GM21423 (cell line): ENCODE data around the gene HNRNPLL.
"Not testable (repeated sequence)": the region's sequence is repeated elsewhere in the genome, so short reads cannot be mapped to it uniquely, and the experiment has no call there.

Experiments used
- ATAC-seq: cut with Tn5 transposase; IDR thresholded peaks from one replicate; pipeline ENCODE4 v1.9.1; 2021; ENCODE audit warnings: mild to moderate bottlenecking, moderate library complexity; ENCODE audit not compliant: unreplicated experiment

The HNRNPLL gene

DNA sequence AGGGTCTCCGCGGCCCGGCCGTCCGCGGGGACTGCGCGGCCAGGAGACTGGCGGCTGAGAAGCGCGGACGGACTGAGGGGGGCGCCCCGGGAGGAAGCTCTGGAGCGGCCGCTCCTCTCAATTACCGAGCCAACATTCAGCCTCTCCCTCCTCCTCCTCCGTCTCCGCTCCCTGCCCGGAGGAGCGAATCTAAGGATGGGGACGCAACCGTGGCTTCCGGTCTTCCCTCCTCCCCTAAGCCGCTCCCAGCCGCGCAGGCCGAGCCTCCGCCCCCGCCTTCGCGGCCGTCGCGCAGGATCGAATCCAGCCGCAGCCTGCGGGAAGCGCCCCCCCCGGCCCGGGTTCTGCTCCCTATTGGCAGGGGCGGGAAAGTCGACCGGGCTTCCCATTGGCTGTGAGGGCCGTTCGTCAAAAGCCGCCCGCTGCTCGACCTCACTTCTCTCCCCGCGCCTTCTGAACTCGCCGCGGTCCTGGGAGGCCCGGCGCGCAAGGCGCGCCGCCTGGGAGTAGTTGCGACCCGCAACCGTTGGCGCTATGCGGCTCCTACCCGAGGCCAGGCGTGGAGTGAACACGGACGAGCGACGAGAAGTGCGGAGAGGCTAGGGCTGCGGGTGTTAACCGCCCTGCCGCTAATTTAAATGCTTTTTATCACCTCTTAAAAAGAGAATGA lies at the start of gene HNRNPLL:
TSS of gene HNRNPLL (minus strand) at position 197 of the 670 bp plus-strand sequence. CDS start 302 bp downstream, outside the sequence.
- ATAC-seq: peak; percentile 66

DNA sequence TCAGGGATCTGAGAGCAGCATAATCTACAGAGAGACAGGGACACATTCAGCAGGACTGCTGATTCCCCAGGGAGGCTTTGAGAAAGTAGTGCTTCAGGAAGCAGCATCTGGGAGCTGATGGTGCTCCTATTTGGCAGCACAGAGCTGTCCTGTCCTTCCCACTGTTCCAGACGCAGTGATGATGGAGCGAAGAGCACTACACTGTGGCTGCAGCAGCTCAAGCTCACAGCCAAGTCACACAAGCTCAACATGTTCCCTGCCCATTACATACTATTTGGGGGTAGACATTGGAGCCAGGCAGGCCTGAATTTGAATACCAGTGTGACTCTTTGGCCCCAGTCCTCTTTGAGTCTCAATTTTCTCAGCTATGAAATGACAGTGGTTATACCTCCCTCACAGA lies 48.0 kb upstream of the HNRNPLL start:
- no peak for ATAC-seq

DNA sequence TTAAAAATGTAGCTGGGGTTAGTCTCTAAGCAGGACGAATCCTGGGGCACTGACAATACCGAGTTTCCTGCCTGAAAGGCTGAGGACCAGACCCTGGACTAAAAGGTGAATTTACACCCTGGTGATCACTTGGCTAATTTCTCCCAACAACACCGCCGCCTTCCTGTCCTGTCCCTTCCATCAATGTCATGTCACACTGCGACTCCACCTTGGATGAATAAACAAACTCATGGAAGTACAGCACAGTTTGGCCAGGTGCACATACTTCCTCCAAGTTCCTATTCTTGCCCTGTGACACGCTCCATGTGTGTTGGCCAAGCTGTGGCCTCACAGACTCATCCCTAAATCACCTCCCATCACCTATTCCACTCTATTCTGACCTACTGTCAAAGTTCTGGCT lies 47.3 kb upstream of the HNRNPLL start:
- no peak for ATAC-seq

DNA sequence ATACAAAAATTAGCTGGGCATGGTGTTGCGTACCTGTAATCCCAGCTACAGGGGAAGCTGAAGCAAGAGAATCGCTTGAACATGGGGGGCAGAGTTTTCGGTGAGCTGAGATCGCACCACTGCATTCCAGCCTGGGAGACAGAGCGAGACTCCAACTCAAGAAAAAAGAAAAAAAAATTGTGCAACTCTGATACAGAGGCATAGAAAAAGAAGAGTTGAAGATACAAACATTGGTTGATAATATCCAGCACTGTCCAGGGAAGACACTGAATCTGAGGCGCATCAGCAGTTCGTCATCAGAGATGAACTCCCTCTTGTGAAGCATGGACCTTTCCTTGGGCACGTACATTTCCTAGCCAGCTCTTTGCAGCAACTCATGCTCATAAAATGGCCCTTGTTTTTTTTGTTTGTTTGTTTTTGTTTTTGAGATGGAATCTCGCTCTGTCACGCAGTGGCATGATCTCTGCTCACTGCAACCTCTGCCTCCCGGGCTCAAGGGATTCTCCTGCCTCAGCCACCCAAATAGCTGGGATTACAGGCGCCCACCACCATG lies 46.5 kb upstream of the HNRNPLL start:
- ATAC-seq: no peak

DNA sequence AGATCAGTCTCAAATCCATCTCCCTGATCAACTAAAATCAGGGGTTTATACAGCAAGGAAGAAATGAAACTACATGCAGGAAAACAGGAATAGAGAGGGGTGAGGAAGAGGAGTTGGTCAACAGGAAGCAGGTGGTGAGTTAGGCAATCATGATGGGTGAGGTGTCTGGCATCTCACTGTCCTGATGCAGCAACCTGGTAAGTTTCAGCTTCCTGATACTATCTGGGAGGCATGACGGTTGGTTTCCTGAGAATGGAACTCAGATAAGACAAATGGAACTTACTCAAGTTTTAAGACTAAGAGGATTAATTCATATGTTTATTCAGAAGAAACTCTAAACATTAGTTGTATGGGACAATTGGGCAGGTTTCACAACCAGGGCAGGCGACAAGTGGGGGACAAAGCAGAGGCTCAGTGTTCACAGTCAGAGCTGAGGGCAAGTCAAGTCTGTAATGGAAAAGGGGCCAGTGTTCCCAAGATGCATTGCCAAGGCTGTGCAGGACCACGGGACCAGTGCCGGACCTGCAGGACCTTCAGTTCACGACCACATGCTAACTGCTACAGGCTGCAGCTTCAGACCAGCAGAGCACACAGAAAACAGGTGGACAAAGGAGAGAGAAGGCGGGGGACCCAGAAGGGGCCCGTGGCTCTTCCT lies 45.5 kb upstream of the HNRNPLL start:
- ATAC-seq: no peak

DNA sequence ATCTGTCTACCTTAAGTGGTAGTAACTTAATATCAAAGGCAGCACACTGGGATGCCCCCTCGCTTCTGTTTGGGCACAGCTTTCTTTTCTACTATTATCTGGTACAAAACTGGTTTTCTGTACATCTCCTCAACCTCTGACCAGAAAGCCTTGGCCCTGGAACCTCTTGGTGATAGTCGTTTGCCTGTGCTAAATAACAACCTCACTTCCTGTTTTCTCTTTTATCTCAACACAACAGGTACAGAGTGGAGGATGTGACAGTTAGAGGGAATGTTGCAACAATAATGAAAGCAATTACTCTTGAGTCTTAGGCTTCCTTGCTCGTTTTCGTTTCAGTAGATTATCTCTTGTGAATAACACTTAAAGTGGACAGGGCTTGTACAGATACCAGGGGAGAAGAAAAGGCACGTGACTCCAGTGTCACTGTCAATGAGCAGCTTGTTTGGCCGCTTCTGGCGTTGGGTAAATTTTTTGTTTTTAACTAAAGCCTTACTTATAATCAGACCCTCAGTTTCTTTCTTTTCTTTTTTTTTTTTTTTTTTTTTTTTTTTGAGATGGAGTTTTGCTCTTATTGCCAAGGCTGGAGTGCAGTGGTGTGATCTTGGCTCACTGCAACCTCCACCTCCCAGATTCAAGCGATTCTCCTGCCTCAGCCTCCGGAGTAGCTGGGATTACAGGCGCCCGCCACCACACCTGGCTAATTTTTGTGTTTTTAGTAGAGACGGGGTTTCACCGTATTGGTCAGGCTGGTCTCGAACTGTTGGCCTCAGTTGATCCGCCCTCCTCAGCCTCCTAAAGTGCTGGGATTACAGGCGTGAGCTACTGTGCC lies 41.2 kb upstream of the HNRNPLL start:
- ATAC-seq: not testable (repeated sequence)

DNA sequence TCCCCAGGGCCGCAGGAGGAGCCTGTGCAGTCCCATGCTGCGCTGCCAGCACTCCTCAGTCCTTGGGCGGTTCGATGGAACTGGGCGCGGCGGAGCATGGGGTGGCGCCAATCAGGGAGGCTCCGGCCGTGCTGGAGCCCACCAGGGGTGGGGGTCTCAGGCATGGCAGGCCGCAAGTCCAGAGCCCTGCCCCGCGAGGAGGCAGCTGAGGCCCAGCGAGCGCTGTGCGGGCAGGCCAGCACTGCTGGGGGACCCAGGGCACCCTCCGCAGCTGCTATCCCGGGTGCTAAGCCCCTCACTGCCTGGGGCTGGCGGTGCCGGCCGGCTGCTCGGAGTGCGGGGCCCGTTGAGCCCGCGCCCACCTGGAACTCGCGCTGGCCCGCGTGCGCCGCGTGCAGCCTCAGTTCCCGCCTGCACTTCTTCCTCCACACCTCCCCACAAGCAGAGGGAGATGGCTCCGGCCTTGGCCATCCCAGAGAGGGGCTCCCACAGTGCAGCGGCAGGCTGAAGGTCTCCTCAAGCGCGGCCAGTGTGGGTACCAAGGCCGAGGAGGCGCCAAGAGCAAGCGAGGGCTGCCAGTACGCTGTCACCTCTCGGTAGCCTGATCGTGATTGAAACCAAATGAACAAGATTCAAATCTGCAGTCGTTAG lies 40.4 kb upstream of the HNRNPLL start:
- no peak for ATAC-seq

DNA sequence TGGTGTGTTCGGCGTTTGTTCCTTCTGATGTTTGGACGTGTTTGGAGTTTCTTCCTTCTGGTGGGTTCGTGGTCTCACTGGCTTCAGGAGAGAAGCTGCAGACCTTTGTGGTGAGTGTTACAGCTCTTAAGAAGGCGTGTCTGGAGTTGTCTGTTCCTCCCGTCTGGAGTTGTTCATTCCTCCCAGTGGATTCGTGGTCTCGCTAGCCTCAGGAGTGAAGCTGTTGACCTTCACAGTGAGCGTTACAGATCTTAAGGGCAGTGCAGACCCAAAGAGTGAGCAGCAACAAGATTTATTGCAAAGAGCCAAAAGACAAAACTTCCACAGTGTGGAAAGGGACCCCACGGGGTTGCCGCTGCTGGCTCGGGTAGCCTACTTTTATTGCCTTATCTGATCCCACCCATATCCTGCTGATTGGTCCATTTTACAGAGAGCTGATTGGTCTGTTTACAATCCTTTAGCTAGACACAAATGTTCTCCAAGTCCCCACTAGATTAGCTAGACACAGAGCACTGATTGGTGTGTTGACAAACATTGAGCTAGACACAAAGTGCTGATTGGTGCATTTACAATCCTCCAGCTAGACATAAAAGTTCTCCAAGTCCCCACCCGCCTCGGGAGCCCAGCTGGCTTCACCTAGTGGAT lies 39.8 kb upstream of the HNRNPLL start:
- not testable (repeated sequence) for ATAC-seq

DNA sequence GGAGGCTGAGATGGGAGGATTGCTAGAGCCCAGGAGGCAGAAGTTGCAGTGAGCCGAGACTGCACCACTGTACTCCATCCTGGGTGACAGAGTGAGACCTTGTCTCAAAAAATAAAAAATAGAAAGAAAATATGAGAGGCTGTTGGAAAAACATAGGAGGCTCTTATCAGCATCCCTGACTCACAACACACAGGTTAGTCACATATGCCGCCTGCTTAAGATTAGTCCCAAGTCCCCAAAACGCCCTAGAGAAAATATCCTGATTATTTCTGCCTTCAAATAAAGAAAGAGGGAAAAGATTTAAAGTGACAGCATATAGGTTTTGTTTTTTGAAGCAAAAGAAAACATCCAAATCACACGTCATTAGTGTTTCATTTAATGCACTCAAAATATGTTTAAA lies 33.3 kb upstream of the HNRNPLL start:
- no peak for ATAC-seq

DNA sequence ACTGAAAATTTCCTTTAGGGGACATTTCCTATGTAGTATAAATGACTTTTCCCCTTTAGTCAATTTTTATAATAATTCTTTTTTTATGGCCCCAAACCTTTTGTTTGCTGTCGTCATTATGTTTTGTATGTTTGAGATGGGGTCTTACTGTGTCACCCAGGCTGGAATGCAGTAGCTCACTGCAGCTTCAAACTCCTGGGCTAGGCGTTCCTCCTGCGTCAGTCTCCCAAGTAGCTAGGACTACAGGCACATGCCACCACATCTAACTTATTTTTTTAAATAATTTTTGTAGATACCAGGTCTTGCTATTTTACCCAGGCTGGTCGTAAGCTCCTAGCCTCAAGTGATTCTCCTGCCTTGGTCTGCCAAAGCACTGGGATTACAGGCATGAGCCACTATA lies 32.4 kb upstream of the HNRNPLL start:
- ATAC-seq: no peak

DNA sequence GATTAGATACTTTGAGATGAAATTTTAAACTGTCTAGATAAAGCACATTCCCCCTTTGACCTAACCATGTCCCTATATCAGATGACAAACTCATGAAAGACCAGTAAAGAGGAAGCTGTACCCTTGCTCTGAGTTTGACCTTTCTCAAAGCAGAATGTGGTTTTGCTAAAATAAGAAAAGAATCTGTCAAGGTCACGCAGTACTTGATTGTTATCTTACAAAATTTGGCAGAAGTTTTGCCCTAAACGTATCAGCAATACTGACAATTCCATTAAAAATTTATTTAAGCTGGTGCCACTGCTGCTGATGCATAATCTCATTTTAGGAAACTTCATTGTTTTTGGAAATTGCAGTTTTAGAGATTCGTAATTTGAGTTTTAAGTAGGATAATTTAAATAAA lies 32.0 kb upstream of the HNRNPLL start:
- ATAC-seq: peak; percentile 97

DNA sequence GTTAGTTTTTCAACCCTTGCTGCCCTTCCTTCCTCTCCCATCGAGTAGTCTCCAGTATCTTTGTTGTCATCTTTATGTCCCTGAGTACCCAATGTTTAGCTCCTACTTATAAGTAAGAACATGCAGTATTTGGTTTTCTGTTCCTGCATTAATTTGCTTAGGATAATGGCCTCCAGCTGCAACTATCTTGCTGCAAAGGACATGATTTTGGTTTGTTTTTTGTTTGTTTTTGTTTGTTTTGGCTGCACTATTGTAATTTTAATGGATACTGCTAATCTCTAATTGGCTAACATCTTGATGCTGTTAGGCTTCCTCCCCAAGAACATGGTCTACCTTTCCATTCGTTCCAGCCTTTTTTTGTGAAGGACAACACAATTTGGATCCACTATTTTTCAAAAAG lies 31.2 kb upstream of the HNRNPLL start:
- ATAC-seq: no peak

DNA sequence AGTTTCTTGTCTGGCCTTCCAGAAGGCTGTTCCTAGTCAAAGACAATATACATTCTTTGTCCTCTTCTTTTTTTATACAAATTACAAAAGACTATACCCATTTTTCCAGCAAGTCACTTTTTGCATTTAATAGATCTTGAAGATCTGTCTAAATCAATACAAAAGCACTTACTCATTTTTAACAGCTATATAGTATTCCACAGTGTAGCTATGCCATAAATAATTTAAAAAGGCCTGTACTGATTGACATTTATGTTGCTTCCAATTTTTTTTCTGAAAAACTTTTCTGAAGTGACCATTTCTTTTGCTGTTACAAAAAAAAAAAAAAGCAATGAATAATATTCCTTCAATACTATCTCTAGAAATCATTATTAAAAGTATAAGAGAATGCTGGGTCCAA lies 30.3 kb upstream of the HNRNPLL start:
- ATAC-seq: no peak

DNA sequence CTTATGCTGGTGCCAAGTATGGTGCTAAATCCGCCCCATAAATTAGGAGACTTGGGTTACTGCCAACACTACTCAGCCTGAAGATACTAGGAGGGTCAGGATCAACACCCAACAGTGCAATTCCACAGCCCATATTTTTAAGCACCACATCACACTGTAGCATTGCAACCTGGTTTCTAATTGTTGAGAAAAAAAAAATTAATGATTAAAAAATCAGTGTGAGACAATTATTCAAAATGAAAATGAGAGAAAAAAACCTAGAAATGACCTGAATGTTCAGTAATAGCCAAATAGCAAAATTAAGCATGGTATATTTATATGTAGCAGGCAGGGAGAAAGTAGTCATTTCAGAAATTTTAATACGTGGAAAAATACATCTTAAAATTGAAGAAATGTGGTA lies 29.2 kb upstream of the HNRNPLL start:
- ATAC-seq: no peak

DNA sequence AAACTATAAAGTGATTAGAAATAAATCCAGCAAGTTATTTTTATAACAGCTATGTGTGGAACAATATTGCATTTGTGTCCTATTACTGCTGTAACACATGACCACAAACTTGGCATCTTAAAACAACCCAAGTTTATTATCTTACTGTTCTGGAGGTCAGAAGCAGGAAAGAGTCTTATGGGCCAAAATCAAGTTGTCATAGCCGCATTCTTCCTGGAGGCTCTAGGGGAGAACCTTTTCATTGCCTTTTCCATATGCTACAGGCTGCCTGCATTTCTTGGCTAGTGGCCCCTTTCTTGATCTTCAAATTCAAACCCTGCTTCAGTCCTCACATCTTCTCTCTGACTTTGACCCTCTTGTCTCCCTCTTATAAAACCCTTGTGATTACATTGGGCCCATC lies 27.0 kb upstream of the HNRNPLL start:
- no peak for ATAC-seq

DNA sequence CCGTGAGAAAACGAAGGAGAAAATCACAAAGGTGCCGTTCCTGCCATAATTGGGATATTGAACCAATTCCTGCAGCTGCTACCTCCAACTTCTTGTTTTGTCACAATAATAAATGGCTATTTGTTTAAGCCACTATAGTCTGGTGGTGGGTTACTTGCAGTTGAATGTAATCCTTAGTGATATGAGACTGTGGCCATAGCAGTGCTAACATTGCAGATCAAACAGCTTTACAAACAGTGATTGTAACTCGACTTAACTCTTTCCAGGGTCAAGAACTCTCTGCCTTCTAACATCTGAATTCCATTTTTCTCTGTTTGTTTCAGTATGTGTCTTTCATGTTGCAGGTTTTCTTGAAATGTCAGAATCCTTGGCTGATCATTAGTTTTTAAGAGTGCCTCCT lies 24.7 kb upstream of the HNRNPLL start:
- ATAC-seq: no peak

DNA sequence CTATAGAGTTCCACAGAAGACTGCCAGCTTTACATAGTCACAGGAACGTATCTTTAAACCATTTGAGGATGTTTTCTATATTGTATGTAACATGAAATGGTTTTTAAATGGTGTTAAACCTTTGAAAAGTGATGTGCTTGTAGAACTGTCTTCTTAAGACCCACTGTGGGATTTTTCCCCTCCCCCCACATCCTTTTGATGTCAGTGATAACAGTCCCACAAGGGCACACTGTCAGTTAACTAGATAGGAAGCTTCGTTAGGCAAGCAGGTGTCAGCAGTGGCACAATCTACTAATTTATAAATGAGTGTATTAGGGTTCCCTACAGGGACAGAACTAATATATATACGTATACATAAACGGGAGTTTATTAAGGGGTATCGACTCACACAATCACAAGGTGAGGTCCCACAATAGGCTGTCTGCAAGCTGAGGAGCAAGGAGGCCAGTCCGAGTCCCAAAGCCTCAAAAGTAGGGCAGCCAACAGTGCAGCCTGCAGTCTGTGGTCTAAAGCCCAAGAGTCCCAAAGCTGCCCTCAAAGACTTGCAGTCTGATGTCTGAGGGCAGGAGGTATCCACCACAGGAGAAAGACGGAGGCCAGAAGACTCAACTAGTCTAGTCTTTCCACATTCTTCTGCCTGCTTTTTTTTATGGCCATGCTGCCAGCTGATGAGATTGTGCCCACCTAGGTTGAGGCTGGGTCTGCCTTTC lies 23.8 kb upstream of the HNRNPLL start:
- ATAC-seq: no peak

DNA sequence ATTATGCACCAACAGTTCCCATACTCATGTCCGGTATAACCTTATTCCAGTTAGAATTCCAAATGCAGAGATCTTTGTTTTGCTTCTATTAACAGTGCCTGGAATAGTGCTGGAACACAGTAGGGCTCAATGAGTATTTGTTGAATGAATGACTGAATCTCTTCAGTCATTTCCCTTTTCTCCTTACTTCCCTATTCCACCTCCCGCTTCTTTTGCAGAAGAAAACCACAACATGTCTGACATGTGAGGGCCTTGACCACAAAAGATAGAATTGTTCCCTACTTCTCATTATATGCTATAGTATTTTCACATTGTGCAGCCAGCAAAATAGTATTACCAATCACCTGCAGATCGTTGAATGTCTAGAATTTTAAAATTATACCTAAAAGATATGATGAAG lies 19.5 kb upstream of the HNRNPLL start:
- no peak for ATAC-seq

DNA sequence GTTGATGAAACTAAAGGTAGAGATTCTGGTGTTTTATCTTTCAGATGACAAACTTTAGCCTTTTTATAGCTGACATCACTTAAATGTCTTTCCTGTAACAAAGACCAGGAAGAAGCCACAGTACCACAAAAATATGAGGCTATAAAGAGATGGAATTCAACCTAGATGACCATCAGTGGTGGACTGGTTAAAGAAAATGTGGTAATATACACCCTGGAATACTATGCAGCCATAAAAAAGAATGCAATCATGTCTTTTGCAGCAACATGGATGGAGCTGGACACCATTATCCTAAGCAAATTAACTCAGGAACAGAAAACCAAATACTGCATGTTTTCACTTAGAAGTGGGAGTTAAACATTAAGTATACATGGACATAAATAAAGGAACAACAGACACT lies 18.3 kb upstream of the HNRNPLL start:
- no peak for ATAC-seq
